ENCODE measurements around the gene DDX28.

The DDX28 gene, protein sequence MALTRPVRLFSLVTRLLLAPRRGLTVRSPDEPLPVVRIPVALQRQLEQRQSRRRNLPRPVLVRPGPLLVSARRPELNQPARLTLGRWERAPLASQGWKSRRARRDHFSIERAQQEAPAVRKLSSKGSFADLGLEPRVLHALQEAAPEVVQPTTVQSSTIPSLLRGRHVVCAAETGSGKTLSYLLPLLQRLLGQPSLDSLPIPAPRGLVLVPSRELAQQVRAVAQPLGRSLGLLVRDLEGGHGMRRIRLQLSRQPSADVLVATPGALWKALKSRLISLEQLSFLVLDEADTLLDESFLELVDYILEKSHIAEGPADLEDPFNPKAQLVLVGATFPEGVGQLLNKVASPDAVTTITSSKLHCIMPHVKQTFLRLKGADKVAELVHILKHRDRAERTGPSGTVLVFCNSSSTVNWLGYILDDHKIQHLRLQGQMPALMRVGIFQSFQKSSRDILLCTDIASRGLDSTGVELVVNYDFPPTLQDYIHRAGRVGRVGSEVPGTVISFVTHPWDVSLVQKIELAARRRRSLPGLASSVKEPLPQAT

DNA sequence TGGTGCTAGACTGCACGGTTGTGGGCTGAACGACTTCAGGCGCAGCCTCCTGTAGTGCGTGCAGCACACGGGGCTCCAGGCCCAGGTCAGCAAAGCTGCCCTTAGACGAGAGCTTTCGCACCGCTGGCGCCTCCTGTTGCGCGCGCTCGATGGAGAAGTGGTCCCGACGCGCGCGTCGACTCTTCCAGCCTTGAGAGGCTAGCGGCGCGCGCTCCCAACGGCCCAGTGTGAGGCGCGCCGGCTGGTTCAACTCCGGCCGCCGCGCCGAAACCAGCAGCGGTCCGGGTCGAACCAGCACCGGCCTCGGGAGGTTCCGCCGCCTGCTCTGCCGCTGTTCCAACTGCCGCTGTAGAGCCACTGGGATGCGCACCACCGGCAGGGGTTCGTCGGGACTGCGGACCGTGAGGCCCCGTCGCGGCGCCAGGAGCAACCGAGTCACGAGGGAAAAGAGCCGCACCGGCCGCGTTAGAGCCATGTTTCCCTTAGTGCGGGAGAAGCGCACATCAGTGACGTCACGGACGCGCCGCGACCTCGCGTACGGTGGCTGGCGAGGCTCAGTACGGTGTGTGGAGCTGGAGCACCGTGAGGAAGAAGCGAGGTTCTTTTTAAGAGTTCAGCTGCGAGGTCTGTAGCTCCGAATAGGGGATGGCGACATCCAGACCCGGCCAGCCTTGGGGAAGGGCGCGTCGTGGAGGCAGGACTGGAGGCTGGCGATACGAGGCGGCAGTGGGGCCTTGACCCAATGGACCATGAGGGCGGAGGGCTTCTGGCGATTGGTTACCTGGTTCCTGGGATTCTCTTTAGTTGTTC is at the start of gene DDX28, which contains the start of gene DUS2:
Gene DDX28, minus strand, starts transcription at position 505 of the 810 bp plus-strand sequence. Its CDS starts 30 bp downstream, at position 475.
Gene DUS2, plus strand, starts transcription at position 557 of the 810 bp plus-strand sequence. CDS start 14,740 bp downstream, outside the sequence.
- DNase-seq (ENCODE audit: low spot score), result peak; percentile 74

DNA sequence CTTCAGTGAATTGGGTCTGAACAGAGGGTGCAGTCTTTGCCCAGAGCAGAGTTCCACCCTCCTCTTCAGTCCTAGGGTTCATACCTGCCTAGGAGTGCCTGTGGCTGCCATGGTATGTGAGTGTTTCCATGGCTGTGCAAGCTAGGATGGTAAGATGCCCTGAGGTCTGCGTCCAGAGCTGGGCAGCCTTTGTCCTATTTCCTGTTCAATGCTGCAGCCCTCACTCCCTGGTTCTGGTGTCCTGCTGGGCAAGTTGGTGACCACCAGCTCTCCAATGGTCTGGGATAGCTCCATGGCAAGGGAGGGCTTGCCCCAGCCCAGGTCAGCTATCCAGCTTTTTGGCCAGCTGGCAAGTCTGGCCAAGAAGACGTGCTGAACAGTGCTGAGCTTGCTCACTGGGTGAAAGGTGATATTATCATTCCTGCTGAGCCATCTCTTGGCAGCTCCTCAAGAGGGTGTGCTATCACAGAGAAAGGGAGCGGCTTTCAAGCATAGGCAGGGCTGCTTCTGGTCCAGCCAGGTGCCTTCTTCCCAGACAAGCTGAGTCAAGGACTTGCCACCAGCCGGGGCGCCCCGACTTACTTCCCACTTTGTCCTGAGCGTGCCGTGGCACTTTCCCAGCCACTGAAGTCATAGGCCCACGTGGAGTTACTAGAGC is 49.1 kb upstream of the DDX28 start:
- no peak for DNase-seq (ENCODE audit: low spot score)

DNA sequence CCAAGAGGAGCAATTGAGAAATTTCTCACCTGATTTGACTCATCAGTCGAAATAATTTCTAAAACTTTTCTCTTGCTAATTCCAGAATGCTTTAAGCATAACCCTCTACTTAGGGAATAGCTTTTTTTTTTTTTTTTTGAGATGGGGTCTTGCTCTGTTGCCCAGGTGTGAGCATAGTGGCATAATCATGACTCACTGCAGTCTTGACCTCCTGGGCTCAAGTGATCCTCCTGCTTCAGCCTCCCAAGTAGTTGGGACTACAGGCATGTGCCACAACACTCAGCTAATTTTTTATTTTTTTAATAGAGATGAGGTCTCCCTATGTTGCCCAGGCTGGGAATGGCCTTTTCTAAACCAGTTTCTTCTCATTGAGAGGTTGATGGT is 48.5 kb upstream of the DDX28 start:
- no peak for DNase-seq (ENCODE audit: low spot score)

DNA sequence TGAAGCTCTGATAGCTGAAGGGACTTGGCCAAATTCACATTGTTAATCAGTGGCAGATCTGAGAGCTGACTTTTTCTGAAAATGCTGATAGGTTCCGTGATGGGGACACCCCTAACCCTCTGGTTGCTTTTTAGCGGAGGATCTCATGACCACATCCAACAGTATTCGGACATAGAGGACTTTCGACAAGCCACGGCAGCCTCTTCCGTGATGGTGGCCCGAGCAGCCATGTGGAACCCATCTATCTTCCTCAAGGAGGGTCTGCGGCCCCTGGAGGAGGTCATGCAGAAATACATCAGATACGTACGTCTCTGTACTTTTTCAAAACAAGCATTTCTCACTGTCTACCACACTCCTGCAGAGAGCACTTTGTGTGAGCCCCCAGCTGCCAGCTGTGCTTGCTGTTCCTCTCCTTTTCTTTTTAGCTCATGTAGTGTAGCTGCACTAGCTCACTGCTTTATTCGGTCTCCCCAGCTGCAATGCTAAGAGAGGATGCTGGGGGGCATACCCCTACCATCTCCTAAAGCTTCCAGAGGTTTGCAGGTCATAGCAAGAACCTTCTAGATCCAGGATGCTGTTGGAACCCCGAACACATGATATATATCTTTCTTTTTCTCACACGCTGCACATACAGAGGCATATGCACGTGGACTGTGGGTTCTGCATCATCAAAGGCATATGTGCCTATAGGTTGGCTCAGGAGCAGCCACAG is 47.9 kb upstream of the DDX28 start:
- no peak for DNase-seq (ENCODE audit: low spot score)

DNA sequence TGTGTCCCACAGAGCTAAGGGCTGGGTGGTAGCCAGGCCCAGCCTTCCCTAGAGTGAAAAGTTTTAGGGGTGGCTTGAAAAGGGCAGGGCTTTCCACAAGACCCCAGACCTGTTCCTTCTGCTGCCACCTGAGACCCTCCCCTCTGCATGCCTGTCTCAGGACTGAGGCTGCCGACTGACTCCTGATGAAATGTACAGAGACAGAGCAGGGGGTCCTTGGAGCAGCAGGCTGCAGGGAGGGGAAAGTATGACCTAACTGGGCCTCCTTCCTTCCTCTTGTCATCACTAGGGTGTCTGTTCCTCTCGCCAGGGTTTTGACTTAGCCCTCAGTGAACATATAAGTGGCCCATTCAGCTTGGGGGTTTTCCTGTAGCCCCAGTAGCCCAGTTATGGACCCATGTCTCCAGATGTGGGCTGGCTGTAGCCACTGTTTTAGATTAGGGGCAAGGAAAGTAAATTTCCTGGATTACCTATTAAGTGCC is 47.3 kb upstream of the DDX28 start:
- DNase-seq (ENCODE audit: low spot score), result no peak

DNA sequence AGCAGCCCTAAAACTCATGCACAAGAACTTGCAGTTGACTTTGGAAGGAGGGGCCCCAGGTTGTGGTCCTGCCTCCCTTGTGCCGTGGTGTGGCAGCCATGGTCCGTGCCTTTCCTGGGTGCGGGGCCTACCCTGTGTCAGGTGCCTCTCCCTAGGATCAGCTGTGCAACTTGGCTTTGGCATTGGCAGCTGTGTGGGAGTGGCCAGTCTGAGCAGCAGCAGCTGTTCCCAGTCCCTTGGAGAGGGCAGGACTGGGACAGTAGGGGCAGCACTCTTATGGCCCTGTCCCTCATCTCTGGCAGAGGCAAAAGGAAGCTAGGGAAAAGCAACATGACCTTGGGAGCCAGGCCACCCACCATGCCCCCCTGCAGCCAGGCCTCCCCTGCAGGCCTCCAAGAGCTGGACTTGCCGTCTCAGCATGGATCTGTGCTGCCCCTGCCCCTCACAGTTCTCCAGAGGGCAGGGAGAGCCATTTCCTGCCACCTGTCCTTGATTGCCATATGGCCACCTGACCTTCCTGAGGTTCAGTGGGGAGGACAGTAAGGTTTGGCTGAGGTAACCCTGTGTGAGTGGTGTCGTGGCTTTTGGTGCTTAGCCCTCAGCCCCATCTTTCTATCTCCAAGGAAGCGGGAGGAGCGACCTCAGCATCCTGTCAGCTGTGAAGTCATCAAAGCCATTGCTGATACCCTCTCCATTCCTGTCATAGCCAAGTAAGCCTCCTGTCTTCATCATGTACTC is 46.6 kb upstream of the DDX28 start:
- DNase-seq (ENCODE audit: low spot score), result no peak

DNA sequence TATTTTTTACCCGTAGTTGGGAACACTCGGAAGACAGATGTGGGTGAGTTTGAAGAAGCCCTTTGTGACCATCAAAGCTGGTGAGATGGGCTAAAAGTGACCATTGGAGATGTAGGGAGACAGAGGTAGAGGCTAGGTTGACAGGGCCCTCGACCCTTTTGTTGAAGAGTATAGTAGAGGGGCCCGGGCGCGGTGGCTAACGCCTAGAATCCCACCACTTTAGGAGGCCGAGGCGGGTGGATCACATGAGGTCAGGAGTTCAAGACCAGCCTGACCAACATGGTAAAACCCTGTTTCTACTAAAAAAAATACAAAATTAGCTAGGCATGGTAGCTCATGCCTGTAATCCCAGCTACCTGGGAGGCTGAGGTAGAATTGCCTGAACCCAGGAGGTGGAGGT is 45.9 kb upstream of the DDX28 start:
- no peak for DNase-seq (ENCODE audit: low spot score)

DNA sequence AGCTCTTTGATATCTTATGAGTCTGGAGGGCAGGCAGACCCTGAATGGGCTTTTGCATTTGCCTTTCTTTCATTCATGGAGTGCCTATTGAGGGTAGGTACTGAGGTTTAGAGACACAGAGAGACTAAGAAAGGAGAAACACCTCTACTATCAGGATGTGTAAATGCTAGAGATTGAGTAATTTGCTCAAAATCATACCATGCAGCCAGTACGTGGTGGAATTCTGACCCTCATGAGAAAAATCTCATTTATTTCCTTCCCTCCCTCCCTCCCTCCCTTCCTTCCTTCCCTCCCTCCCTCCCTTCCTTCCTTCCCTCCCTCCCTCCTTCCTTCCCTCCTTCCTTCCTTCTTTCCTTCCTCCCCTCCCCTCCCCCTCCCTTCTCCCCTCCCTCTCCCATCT is 43.7 kb upstream of the DDX28 start:
- DNase-seq (ENCODE audit: low spot score), result no peak

DNA sequence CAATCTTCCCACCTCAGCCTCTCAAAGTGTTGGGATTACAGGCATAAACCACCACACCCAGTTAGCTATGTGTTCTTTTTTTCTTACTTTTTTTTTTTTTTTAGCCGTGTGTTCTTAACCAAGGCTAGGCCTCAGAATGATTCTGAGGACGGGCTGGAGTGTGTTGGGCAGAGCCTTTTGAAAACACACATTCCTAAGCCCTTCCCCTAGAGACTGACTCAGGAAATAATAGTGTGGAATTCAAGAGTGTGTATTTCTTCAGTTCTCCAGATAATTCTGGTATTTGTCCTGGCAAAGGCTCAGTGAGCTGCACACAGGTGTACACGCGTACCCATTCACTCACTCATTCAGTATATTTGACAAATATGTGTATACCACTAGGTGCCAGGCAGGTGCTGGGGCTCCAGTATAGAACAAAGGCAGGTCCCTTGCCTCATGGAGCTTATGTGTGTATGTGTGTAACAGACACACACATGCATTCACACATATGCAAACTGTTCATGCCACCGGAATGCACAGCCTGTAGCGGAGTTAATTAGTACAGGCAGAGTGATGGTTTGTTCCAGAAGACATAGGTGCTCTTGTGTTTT is 42.8 kb upstream of the DDX28 start:
- no peak for DNase-seq (ENCODE audit: low spot score)

DNA sequence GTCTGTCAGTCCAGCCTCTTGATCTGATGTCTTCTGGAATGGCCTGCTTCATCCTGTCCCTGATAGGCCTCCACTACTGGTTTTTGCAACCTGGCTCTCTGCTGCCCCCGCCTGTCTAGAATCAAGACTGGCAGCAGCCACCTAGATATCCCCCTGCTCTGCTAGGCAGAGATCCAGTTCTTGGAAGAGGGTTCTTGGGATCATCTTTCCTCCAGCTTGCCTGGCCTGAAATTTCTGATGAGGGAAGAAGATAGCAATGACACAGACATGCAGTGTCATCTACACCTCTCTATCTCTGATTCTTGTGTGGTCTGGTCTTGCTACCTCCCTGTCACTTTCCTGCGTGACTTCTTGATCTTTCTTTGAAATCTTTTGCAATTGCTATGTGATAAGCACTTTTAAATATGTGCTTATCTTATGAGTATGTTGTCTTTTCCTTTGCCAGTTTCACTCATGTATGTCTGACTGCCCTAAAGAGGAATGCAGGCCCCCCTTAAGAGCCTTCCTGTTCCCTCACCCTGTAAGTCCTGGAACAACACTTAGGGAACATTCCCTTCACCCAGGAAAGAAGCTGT is 41.8 kb upstream of the DDX28 start:
- DNase-seq (ENCODE audit: low spot score), result peak; percentile 40

DNA sequence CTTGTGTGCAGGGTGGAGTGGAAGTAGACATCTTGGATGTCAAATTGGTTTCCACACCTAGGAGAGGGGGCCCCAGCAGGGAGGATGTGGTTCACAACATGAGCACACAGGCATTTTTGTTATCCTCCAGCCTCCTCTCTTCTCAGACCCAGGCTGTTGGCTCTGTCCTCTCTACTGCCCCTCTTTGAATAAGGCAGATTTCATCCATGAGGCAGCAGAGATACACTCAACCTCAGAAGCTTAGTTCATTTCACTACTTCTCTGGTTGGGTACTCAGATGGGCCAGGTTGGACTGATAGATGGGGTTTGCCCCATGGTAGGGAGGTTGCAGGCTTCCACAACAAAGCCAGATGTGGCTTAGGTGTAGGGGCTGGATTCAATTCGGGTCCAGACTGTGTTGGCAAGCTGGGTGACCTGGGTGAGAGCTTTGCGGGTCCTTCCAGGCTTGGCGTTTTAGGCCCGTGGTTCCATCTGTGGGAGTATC is 39.9 kb upstream of the DDX28 start:
- no peak for DNase-seq (ENCODE audit: low spot score)

DNA sequence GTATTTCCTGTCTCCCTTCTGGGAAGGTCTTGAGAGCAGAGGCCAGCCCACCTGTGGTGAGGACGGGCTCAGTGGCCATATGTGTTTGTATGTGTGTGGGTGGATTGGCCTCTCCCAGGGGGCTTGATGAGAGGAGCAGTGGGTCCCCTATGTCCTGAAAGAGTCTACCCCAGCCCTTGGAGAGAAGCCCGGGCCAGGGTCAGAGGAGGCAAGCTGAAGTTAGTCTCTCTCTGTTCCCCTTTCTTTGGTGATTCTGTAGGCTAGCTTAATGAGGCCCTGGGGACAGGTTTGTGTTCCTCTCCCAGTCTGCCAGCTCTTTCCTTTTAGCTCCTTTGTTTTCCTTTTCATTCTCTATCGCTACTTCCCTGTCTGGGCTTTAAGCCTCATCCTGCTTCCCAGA is 38.4 kb upstream of the DDX28 start:
- no peak for DNase-seq (ENCODE audit: low spot score)

DNA sequence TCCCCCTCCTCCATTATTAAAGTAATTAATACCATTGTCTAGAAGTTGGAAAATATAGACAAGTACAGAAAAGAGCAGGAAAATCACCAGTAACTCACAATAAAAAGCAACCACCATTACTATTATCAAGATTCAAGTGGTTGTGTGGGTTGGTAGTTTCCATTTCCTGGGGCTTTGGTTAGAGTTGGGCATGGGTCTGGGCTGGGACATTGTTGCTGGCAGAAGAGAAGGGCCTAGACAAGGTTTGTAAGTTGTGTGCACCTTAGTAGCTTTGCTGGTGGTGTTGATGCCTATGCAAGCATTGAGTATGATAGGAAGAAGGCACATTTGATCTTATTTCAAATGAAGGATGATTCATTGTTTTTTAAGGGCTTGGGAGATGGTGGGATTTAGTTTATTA is 36.8 kb upstream of the DDX28 start:
- DNase-seq (ENCODE audit: low spot score), result no peak

DNA sequence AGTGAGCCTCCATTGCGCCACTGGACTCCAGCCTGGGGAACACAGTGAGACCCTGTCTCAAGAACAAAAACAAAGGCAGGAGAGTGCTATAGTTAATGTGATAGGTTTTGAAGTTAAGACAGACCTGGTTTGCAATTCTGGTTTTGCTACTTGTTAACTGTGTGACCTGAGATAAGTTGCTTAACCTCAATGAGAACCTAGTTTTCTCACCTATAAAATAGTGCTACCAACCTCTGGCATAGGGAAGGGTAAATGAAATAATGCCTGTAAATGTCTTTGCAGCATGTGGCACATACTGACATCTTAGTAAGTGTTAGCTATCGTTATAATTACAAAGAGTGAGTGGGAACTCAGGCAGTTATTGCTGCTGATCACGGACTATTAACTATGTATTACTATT is 32.4 kb upstream of the DDX28 start:
- no peak for DNase-seq (ENCODE audit: low spot score)

DNA sequence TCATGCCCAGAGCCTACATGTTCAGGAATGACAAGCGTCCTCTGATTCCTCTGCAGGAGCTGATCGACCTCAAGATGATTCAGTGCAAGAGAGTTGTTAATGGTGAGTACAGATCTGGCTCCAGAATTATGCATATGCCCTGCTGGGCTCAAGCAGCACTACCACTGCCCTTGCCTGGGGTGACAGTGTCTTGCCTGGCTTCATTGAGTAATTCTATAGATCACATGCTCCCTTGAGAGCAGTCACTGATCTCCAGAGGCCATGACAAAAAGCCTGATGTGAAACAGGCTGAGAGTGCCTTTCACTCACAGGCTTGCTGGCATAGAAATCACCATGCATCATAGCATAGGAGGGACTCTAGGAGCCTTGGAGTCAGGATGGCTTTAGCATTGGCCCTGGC is 26.4 kb upstream of the DDX28 start:
- no peak for DNase-seq (ENCODE audit: low spot score)

DNA sequence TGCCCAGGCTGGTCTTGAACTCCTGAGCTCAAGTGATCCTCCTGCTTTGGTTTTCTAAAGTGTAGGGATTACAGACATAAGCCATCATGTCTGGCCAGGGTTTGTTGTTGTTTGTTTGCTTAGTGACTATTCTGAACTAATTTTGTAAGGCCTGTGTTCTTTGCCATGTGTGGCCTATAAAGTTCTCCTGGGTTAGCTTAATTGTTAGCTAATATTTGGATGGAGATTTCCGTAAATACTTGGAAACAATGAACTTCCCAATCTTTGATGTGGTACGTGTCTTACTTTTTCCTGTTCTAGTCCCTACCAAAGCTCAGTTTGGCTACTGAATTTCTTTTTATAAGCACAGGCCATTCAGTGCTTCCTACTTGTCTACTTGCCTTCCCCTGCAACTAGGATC is 25.0 kb upstream of the DDX28 start:
- no peak for DNase-seq (ENCODE audit: low spot score)

DNA sequence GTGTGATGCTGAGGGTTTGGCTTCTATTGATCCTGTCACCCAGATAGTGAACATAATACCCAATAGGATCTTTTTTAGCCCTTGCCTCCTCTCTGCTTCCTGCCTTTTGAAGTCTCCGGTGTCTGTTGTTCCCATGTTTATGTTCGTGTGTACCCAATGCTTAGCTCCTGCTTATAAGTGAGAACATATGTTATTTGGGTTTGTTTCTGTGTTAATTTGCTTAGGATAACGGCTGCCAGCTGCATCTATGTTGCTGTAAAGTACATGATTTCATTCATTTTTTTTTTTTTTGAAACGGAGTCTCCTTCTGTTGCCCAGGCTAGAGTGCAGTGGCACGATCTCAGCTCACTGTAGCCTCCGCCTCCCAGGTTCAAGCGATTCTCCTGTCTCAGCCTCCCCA is 23.1 kb upstream of the DDX28 start:
- DNase-seq (ENCODE audit: low spot score), result no peak

DNA sequence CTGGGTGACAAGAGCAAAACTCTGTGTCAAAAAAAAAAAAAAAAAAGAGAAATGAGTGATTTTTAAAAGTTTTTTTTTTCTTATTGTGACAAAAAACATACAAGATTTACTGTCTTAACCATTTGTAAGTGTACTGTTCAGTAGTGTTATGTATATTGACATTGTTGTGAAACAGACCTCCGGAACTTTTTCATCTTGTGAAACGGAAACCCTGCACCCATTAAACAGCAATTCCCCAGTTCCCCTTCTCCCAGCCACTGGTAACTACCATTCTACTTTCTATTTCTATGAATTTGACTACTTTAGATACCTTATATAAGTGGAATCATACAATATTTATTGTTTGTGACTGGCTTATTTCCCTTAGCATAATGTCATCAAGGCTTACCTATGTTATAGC is 18.8 kb upstream of the DDX28 start:
- no peak for DNase-seq (ENCODE audit: low spot score)

DNA sequence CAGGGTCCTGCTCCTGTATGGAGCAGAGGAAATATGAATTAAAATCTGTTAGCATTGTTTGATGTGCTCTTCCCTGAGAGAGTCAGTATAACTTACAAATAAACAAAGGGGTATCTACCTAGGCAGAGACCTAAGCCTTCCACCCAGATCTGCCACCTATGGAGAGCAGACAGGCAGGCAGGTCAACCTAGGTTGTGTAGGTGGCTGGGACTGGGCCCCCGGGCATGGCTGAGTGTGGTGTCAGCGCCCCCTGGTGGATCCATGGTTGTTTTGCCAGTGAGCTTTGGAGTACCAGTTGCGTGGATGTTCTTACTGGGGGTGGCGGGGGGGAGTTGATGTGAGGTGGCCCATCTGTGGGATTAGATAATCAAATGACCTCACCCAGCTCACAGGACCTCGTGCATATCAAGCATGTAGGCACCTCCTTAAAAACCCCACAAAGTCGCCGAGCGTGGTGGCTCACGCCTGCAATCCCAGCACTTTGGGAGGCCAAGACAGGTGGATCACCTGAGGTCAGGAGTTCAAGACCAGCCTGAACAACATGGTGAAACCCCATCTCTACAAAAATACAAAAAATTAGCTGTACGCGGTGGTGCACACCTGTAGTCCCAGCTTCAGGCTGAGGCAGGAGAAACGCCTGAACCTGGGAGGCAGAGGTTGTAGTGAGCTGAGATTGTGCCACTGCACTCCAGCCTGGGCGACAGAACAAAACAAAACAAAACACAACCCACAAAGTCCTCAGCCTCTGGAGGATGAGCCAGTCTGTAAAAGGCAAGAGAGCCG is 17.7 kb upstream of the DDX28 start:
- peak; percentile 30 for DNase-seq (ENCODE audit: low spot score)
